ENCODE results near the gene TPM4. TPM values are rescaled to one million over a fixed set of nuclear protein-coding genes. Genes with fewer than 3 reads are reported as not detected.

The TPM4 gene
- total RNA-seq, 2 donors from 2014 or later, result 964 to 1,096 TPM

- Histone ChIP-seq H3K4me3 (no peak overlapping the region), H3K27me3 (replicated peaks; ENCODE audit: insufficient read depth) (no peaks in the 10 kb centered on the region), H3K36me3 (no peaks in the 10 kb centered on the region), H3K27ac (no peak overlapping the region), H3K9me3 (no peaks in the 10 kb centered on the region), H3K4me1 (ENCODE audit: control insufficient read depth in 1 of 2, low read depth in 2 of 2) (peaks cover 0 to 13% of the 10 kb centered on the region in 2 donors)
- TF ChIP-seq, protein P1, sequence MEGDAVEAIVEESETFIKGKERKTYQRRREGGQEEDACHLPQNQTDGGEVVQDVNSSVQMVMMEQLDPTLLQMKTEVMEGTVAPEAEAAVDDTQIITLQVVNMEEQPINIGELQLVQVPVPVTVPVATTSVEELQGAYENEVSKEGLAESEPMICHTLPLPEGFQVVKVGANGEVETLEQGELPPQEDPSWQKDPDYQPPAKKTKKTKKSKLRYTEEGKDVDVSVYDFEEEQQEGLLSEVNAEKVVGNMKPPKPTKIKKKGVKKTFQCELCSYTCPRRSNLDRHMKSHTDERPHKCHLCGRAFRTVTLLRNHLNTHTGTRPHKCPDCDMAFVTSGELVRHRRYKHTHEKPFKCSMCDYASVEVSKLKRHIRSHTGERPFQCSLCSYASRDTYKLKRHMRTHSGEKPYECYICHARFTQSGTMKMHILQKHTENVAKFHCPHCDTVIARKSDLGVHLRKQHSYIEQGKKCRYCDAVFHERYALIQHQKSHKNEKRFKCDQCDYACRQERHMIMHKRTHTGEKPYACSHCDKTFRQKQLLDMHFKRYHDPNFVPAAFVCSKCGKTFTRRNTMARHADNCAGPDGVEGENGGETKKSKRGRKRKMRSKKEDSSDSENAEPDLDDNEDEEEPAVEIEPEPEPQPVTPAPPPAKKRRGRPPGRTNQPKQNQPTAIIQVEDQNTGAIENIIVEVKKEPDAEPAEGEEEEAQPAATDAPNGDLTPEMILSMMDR (IDR thresholded peaks at IDR 0.05), result no peak
- ATAC-seq (ENCODE audit: insufficient number of reproducible peaks, low FRiP score, low read depth) (no peak), DNase-seq (ENCODE audit: low spot score) (no peak)
These were observed 38.0 kb upstream of the TPM4 start for GRCh38 chr19:16038196-16038695.

DNA sequence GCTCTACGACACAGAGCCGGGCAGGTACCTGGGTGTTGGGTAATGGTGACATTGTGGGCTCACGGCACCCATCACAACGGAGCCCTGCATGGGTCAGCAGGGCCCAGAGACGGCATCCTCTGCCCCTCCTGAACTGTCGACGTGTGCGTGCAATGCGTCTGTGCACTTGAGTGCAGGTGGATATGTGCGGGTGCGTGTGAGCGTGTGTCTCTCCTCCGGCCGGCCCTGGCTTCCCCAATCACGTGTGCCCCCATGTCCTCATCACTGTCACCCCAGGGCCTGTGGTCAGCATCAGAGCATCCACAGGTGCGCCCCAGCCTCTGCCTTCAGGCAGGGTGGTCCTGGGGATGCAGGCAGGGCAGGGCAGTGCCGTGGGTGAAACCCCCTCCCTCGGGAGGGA is 37.2 kb upstream of the TPM4 start:
- Histone ChIP-seq H3K4me1 (ENCODE audit: control insufficient read depth in 1 of 2, low read depth in 2 of 2) (peaks cover 0 to 13% of the 10 kb centered on the region in 2 donors), H3K27ac (no peak overlapping the region), H3K9me3 (no peaks in the 10 kb centered on the region), H3K27me3 (replicated peaks; ENCODE audit: insufficient read depth) (no peaks in the 10 kb centered on the region), H3K4me3 (no peak overlapping the region), H3K36me3 (no peaks in the 10 kb centered on the region)
- DNase-seq (ENCODE audit: low spot score) (no peak), ATAC-seq (ENCODE audit: insufficient number of reproducible peaks, low FRiP score, low read depth) (no peak)
- TF ChIP-seq, protein P1 (IDR thresholded peaks at IDR 0.05), result no peak

GRCh38 chr19:16039545-16039944 is 36.8 kb upstream of the TPM4 start:
- ATAC-seq (ENCODE audit: insufficient number of reproducible peaks, low FRiP score, low read depth), result no peak
- no peaks in the 10 kb centered on the region for H3K9me3 ChIP-seq
- H3K27me3 ChIP-seq (replicated peaks; ENCODE audit: insufficient read depth), result no peaks in the 10 kb centered on the region
- H3K4me1 ChIP-seq (ENCODE audit: control insufficient read depth in 1 of 2, low read depth in 2 of 2), result peaks cover 0 to 13% of the 10 kb centered on the region in 2 donors
- TF ChIP-seq, protein P1 (IDR thresholded peaks at IDR 0.05), result no peak
- no peak for DNase-seq (ENCODE audit: low spot score)
- H3K36me3 ChIP-seq, result no peaks in the 10 kb centered on the region
- H3K4me3 ChIP-seq, result no peak overlapping the region
- H3K27ac ChIP-seq, result no peak overlapping the region

GRCh38 chr19:16040642-16041041 is 35.7 kb upstream of the TPM4 start:
- H3K9me3 ChIP-seq, result no peaks in the 10 kb centered on the region
- DNase-seq (ENCODE audit: low spot score) (no peak), ATAC-seq (ENCODE audit: insufficient number of reproducible peaks, low FRiP score, low read depth) (no peak)
- TF ChIP-seq, protein P1 (IDR thresholded peaks at IDR 0.05), result no peak
- H3K36me3 ChIP-seq, result no peaks in the 10 kb centered on the region
- peaks cover 0 to 13% of the 10 kb centered on the region in 2 donors for H3K4me1 ChIP-seq (ENCODE audit: control insufficient read depth in 1 of 2, low read depth in 2 of 2)
- no peaks in the 10 kb centered on the region for H3K27me3 ChIP-seq (replicated peaks; ENCODE audit: insufficient read depth)
- H3K27ac ChIP-seq, result no peak overlapping the region
- no peak overlapping the region for H3K4me3 ChIP-seq

DNA sequence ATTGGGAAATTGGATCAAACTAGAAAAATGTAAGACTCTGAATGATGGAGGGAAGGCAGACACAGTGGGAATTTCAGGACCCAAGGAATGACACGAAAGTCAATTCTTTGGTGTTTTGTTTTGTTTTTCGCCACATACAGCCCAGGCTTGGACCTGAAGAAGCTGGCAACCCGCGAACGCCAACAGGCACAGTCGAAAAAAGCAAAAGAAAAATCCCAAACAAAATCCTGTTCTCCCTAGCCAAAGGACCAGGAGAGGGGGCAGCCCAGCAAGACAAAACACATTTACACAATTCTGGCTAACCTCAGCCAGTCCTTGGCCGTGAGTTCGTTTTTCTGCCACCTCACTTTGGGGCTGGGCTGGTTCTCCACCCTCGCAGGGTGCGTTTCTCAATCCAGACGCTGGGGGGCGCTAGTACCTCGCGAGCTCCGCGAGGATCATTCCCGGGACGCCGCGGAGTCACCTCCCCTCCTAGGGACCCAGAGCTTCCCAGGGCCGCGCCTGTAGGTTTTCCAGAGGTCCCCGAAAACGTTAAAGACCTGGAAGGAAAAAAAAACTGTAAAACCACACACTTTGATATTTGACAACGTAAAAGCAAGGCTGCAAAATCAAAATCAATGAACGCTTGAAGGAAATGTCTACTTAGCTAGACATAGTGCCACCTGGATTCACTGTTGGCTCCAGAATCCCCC is 34.9 kb upstream of the TPM4 start:
- H3K27ac ChIP-seq, result peak overlapping the region in 1 of 2 donors; percentile 15
- DNase-seq (ENCODE audit: low spot score), result peak; percentile 45
- H3K4me1 ChIP-seq (ENCODE audit: control insufficient read depth in 1 of 2, low read depth in 2 of 2), result peaks cover 0 to 13% of the 10 kb centered on the region in 2 donors

More for the DNA sequence above, 34.9 kb upstream of the TPM4 start:
- no peaks in the 10 kb centered on the region for H3K36me3 ChIP-seq
- no peaks in the 10 kb centered on the region for H3K9me3 ChIP-seq
- peak overlapping the region; percentile 16 for H3K4me3 ChIP-seq
- no peaks in the 10 kb centered on the region for H3K27me3 ChIP-seq (replicated peaks; ENCODE audit: insufficient read depth)
- TF ChIP-seq, protein P1 (IDR thresholded peaks at IDR 0.05), result peak; percentile 99
- peak; percentile 64 for ATAC-seq (ENCODE audit: insufficient number of reproducible peaks, low FRiP score, low read depth)
